Esophagus mucosa (tissue), 1 donor: ENCODE measurements around the gene KRT74. TPM values are rescaled to one million over a fixed set of nuclear protein-coding genes. Genes with fewer than 3 reads are reported as not detected.
A peak's percentile ranks its signal among the peaks of the same experiment; 100 is the strongest.
"Not testable (repeated sequence)": the region's sequence is repeated elsewhere in the genome, so short reads cannot be mapped to it uniquely, and the experiment has no call there.

ENCODE experiments used
- ATAC-seq: fragments of 200-7000 bp; cut with Tn5 transposase; one replicate; pipeline ENCODE4 v1.9.1; 2020
- total RNA-seq: library from RNA; stranded (reverse); gene quantifications from one replicate; pipeline ENCODE4 v1.2.4, GENCODE V29; 2023
- donor health status: DM: yes; HTN: yes; CAD: no.

The KRT74 gene
- total RNA-seq, 1 donor from 2014 or later, result 0.12 TPM

DNA sequence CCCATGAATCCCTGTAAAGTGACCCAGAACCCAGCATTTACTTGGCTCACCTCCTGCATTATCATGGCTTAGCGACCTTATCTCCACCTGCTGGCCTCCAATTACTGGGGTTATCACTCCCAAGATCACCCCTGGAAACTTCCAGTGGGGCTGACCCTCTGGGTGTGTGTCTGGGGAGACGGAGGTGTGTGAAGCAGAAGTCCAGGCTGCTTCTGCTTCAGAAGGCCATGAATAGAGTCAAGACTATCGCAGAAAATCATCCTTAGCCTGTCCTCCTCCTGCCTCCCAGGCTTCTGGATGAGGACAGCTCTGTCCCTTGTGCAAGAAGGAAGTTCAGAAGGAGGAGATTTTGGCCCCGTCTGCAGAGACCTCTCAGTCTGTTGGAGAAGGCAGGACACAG, 28.0 kb upstream of the KRT74 start:
- no peak for ATAC-seq

DNA sequence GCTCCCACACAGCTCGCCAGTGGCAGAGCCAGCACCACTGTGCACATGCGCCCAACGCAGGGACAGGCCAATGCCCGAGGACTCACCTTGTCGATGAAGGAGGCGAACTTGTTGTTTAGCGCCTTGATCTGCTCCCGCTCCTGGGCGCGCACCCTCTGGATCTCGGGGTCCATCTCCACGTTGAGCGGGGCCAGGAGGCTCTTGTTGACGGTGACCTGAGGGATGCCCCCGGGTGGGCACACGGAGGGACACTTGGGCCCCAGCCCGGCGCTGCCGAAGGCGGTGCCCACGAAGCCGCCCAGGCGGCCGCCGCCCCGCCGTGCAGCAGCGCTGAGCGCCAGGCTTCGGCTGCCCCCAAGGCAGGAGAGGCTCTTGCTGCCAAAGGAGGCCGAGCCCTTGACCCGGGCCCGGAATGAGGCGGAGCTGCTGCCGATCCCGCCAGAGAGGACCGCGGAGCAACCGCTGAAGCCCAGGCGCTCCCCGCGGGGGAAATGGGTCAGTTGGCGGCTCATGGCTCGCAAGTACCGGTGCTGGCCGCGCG, 27.4 kb upstream of the KRT74 start, which contains the start of gene KRT72:
Gene KRT72, minus strand, starts transcription at position 523 of the 541 bp plus-strand sequence. Its CDS starts 11 bp downstream, at position 512.
- no peak for ATAC-seq

GRCh38 chr12:52600475-52600874, 26.8 kb upstream of the KRT74 start:
- ATAC-seq, result no peak

- ATAC-seq, result no peak
These were observed 26.4 kb upstream of the KRT74 start for GRCh38 chr12:52600071-52600470.

DNA sequence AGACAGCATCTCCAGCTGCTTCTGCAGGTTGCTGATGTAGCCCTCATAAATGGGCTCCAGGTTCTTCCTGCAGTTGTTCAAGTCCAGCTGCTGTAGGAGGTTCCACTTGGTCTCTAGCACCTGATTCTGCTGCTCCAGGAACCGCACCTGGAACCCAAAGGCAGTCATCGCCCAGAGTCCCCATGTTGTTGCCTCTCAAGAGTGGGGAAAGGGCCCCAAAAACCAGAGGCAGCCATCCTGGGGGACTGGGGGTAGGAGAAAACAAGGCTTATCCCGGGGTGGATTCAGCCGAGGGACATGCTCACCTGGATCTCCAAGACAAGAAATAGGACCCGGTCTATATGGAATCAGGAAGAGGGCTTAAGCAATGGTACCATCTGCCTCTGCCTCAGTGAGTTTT, 25.3 kb upstream of the KRT74 start:
- ATAC-seq, result no peak

DNA sequence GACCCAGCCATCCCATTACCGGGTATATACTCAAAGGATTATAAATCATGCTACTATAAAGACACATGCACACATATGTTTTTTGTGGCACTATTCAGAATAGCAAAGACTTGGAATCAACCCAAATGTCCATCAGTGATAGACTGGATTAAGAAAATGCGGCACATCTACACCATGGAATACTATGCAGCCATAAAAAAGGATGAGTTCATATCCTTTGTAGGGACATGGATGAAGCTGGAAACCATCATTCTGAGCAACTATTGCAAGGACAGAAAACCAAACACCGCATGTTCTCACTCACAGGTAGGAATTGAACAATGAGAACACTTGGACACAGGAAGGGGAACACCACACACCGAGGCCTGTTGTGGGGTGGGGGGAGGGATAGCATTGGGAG, 20.6 kb upstream of the KRT74 start:
- not testable (repeated sequence) for ATAC-seq

DNA sequence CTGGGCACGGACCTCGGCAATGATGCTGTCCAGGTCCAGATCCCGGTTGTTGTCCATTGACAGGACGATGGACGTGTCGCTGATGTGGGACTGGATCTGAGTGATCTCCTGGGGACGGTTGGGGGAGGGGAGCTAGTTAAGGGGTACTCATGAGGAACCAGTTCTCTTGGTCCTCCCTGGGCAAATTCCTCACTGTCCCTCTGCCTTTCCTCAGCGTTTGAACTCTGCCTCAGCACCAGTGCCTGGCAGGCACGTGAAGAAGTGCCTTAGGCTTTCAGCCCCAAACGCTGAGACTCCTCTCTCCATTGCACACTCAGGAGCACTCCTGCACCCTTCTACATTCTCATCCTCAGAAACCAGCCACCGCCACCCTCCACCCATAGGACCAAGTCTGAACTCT, 17.9 kb upstream of the KRT74 start:
- ATAC-seq, result no peak

- no peak for ATAC-seq
These were observed 16.4 kb upstream of the KRT74 start for GRCh38 chr12:52590021-52590420.

DNA sequence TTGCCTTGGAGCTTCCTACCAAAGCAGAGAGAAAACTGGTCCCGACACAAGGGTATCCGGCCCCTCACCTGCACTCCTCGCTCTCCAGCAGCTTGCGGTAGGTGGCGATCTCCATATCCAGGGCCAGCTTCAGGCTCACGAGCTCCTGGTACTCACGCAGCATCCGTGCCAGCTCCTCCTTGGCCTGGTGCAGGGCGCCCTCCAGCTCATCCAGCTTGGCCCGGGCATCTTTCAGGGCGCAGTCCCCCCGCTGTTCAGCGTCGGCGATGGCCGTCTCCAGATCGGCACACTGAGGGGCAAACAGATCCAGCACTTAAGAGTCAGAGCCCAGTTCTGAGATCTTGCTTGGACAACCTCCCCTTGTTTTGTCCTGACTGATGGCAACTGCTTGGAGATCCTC, 13.9 kb upstream of the KRT74 start:
- no peak for ATAC-seq

- no peak for ATAC-seq
These were observed 12.3 kb upstream of the KRT74 start for GRCh38 chr12:52585946-52586345.

DNA sequence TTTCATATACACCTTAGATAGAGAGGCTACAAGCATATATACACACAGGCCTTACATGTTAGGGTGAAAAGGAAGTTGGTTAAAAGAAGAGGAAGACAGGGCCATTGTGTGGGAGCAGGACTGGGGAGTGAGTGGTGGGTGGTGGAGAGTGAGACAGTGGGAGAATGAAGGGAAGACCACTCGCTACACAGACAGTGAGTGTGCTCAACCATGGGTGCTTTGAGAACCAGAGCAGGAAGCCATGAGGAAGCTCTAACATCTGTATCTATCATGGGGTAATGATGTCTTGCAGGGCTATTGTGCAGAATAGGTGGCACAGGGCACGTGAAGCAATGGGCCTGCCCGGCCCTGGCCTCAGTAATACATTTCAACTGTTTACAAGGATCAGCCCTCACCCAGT, 11.4 kb upstream of the KRT74 start:
- ATAC-seq, result no peak

GRCh38 chr12:52584156-52584682, 10.6 kb upstream of the KRT74 start:
- no peak for ATAC-seq

- peak; percentile 80 for ATAC-seq
These were observed 9.4 kb upstream of the KRT74 start for GRCh38 chr12:52582971-52583456.

- ATAC-seq, result no peak
These were observed 8.8 kb upstream of the KRT74 start for GRCh38 chr12:52582486-52582885.

- ATAC-seq, result peak; percentile 68
These were observed 7.8 kb upstream of the KRT74 start for GRCh38 chr12:52581481-52581880.

GRCh38 chr12:52581066-52581465, 7.4 kb upstream of the KRT74 start:
- ATAC-seq, result no peak

DNA sequence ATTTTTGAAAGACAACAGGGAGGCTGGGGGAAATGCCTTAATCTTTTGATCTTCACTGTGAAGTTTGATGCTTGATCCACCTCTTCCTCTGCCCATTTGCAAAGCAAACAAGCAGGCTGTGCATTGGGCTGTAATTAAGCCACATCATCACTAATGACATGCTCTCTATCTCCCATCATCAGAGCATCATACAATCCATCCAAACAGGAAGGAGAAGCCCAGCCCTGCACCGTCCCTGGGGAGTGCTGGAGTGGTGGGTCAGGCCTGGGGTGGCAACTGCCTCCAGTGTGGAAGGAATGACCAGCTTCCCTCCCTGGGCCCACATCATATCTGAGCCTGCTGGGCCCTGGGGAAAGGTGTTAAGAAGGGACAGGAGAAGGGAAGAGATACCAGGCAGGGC, 6.9 kb upstream of the KRT74 start:
- ATAC-seq, result peak; percentile 17

DNA sequence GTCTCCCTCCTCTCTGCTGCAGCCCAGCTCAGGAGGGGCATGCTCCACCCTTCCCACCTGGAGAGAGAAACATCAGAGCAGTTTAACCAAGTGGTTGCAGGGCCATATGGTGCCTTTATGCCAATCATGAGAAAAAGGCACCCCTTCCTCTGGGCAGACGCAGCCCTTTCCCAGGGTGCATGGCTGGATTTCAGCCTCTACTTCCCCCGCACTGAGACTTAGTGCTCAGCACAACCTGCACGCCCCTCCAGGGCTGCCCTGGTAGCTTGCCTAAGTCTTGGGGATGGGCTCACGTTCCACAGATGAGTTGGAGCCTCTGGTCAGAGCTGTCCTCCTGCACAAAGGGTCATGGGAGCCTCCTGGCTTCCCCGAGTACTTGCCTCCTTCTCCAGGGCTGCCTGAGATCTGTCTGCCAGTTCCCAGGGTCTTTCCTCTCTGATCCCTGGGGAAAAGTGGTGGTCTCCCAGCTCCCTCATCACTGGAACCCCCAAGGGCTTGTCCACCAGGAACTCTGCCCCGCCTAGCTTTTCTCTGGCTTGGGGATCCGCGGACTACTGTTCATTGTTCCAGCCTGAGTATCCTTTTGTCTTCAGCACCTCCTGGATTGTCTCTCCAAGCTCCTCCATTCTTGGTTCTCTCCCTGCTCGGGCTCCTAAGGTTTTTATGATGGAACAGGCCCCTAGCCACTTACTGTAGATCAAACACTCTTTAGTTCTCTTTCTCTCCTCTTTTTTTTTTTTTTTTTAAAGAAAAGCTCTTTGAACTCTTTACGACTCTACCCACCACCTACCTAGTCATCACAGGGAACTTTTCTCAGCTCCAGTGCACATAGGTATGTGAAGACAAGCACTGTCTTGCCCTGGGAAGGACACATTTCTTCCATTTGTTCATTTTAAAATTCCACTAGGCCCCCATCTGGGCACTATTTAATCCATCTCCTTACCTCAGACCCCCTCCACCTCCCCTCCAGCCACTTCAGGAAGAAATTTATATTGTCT, 6.1 kb upstream of the KRT74 start:
- ATAC-seq, result peak; percentile 48

DNA sequence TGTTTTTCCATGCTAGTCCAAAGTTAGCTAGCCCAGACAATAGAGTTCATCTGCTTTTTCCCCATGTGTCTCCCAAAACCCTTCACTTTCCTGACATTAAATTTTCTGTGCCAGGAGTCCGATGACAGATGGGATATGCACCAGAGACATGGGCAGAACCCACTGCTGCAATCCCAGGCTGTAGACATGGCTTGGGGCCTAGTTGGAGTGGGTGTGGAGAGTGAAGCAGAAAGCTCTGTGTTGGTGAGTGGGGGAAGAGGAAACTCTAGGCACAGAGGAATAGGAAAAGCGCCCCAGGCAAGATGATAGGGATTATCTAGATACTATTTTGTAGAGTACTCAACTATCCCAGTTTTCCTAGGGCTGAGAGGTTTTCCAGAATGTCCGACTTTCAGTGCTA, 4.8 kb upstream of the KRT74 start:
- ATAC-seq, result no peak

DNA sequence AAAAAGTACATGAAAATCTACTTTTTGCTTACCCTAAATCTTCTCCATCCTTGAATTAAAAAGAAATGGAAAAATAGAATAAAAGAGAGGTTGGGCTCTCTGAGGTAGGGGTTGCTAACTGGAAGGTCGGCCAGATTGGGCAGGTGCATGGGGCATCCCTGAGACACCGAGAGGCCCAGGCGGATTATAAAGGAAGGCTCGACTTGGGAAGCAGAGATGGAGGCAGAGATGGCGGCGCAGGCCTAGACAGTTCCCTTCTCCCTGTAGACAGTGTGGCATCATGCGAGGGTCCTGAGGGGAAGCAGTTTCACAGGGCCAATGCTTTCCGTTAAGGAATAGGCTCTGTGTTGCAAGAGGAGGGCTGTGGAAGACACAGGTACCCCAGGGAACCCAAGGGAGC, 3.7 kb upstream of the KRT74 start:
- no peak for ATAC-seq

DNA sequence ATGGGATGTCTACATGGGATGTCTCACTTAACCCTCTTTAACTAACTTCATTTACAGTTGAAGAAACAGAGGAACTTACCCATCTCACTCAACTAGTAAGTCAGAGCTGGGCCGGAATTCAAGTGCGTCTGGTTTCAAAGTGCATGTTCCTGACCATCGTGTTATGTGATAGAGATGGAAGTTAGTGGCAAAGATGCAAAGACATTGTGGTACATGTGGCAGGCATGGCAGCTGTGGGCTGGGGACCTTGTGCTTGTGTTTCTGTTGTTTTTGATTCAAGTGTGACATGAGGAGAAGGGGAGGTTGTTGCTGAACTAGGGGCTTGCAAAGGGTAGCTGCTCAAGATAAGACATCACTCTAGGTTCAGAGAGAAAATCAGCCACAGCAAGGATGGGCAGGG, 2.3 kb upstream of the KRT74 start:
- no peak for ATAC-seq

GRCh38 chr12:52575256-52575655, 1.6 kb upstream of the KRT74 start:
- ATAC-seq, result no peak

GRCh38 chr12:52573306-52573705, 337 bp downstream of the KRT74 start:
- no peak for ATAC-seq

DNA sequence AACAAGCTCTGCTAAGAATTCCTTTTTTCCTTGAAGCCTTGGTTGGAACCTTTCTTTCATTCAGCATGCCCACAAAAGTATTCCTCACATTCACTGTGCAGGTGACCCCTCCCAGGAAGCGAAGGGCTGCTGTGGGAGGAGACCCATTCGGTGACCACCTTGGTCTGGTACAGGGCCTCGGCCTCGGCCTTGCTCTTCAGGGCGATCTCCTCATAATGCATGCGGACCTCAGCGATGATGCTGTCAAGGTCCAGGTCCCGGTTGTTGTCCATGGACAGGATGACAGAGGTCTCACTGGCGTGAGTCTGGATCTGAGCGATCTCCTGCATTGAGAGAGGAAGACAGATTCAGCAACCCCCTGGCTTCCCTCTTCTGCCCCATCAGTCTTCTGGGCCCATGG, 3.1 kb downstream of the KRT74 start:
- no peak for ATAC-seq
